Activated CD4-positive, alpha-beta T cell treated with anti-CD3 and anti-CD28 coated beads, Interleukin-2, amount 50 U/mL, for 1 hour (primary cell): ENCODE data around the gene UGT1A10.
"Not testable (repeated sequence)": the region's sequence is repeated elsewhere in the genome, so short reads cannot be mapped to it uniquely, and the experiment has no call there.

Experiments used
- DNase-seq: peaks from one replicate; pipeline ENCODE4 v3.0.0-alpha.2; 2020

Gene UGT1A10

GRCh38 chr2:233636306-233636705, at the start of gene UGT1A10:
Gene UGT1A10, plus strand, starts transcription at chr2:233636448. Its CDS starts 75 bp downstream, at chr2:233636523.
- DNase-seq = not testable (repeated sequence)

- no peak for DNase-seq
These were observed 47.8 kb upstream of the UGT1A10 start for GRCh38 chr2:233588400-233588799.

DNA sequence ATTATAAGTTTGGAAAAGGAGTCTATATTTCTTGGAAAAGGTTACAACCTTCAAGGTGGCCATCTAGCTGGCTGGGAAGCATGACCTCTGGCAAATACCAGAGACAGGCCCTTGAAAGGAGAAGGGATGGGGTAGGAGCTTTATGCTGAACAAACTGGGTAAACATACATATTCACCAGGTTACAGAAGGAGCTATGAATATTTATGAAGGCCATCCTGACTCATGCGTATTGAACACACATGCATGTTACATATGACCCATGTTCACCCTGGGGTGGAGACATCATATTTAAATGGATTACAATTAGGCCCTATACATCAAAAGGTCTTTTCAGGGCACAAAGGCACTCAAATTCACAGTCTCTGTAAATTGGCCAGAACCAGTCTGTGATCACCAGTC, 43.5 kb upstream of the UGT1A10 start:
- not testable (repeated sequence) for DNase-seq

GRCh38 chr2:233593201-233593600, 43.0 kb upstream of the UGT1A10 start:
- DNase-seq = no peak

GRCh38 chr2:233597522-233597921, 38.7 kb upstream of the UGT1A10 start:
- no peak for DNase-seq

DNA sequence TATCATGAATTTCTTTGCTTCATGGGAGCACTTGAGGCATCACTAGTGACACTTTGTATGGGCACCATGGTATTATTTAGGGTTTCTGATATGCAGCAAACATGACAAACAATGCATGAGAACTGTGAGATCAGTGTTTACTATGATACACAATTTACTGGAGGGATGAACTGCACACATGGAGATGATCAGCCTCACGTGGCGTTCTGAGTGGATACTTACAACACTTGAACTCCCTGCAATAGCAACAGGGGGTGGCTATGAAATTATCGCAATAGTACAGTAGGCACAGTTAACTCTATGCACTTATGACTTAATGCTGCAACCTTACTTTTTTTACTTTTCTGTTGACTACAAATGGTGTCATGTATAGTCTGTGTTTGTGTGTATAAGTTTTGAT, 37.3 kb upstream of the UGT1A10 start:
- no peak for DNase-seq

GRCh38 chr2:233600386-233600785, 35.9 kb upstream of the UGT1A10 start:
- DNase-seq = no peak

- no peak for DNase-seq
These were observed 34.2 kb upstream of the UGT1A10 start for GRCh38 chr2:233602076-233602475.

DNA sequence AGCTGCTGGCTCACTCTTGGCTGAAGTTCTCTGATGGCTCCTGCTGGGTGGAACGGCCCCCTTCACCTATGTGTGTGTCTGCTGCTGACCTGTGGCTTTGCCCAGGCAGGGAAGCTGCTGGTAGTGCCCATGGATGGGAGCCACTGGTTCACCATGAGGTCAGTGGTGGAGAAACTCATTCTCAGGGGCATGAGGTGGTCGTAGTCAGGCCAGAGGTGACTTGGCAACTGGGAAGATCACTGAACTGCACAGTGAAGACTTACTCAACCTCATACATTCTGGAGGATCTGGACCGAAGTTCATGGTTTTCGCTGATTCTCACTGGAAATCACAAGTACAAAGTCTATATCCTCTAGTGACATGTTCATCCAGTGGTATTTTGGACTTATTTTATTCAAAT, 32.7 kb upstream of the UGT1A10 start:
- DNase-seq = no peak

DNA sequence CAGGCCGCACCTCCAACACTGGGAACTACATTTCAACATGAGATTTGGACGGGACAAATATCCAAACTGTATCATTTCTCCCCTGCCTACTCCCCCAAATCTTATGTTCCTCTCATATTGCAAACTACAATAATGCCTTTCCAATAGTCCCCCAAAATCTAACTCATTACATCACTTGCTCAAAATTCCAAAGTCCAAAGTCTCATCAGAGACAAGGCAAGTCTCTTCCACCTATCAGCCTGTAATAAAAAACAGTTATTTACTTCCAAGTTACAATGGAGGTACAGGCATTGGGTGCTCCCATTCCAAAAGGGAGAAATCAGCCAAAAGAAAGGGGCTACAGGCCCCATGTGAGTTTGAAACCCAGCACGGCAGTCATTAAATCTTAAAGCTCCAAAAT, 31.4 kb upstream of the UGT1A10 start:
- DNase-seq = no peak

DNA sequence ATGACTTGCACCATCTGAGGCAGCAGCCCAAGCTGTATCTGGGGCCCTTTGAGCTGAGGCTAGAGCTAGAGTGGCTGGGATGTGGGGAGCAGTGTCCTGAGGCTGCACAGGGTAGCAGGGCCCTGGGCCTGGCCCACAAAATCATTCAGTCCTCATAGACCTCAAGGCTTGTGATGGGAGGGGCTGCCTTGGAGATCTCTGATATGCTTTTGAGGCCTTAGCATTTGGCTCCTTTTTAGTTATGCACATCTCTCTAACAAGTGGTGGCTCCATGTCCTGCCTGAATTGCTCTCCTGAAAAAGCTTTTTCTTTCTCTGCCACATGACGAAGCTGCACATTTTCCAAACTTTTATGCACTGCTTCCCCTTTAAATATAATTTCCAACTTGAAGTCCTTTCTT, 30.6 kb upstream of the UGT1A10 start:
- no peak for DNase-seq

DNA sequence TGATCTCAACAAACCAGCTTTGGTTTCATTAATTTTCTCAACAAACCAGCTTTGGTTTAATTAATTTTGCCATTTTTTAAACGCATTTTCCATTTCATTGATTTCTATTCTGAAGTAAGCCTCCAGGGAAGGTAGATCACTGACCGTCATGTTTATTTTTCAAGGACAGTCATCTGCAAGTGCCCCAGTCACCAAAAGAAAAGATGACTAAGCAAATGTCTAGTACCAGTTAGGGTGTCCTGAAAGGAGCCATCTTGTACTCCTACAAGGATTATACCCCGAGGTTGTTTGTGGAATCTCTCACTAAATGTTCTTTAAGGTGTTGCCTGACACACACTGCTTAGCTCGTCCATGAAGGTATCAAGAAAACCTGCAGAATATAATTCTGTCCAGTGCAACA, 25.0 kb upstream of the UGT1A10 start:
- DNase-seq = no peak

DNA sequence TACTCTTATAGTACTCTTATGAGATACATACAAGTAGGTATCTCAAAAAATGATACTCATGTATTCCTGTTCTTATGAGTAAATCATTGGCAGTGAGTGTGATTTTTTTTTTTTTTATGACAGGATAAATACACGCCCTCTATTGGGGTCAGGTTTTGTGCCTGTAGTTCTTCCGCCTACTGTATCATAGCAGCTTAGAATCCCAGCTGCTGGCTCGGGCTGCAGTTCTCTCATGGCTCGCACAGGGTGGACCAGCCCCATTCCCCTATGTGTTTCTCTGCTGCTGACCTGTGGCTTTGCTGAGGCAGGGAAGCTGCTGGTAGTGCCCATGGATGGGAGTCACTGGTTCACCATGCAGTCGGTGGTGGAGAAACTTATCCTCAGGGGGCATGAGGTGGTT, 18.8 kb upstream of the UGT1A10 start, which contains the start of gene UGT1A8:
TSS of gene UGT1A8 (plus strand) at position 158 of the 400 bp plus-strand sequence. CDS start at position 233, 75 bp downstream.
- not testable (repeated sequence) for DNase-seq

DNA sequence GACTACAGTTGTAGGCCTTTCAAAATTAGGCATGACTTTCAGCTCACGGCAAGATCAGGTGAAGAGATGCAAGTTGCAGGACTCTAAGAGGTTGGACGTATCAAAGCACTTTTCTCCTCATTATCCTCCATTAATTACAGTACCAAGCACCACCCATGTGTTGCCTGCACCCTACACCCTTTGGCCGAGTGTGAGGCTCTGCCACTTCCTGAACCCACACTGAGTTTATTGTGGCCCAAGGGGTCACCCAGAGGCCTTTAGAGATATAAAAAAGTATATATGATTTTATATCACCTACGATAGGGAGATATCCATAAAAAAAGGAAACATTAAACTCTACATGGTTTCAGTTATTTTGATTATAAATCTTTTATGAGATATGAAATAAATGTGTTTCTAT, 16.0 kb upstream of the UGT1A10 start:
- no peak for DNase-seq

GRCh38 chr2:233621863-233622262, 14.4 kb upstream of the UGT1A10 start:
- DNase-seq = not testable (repeated sequence)

GRCh38 chr2:233627331-233628025, 8.8 kb upstream of the UGT1A10 start:
- DNase-seq = no peak

- DNase-seq = no peak
These were observed 2.6 kb downstream of the UGT1A10 start for GRCh38 chr2:233638836-233639235.

- DNase-seq = no peak
These were observed 3.6 kb downstream of the UGT1A10 start for GRCh38 chr2:233639860-233640259.

- DNase-seq = no peak
These were observed 6.9 kb downstream of the UGT1A10 start for GRCh38 chr2:233643128-233643527.

DNA sequence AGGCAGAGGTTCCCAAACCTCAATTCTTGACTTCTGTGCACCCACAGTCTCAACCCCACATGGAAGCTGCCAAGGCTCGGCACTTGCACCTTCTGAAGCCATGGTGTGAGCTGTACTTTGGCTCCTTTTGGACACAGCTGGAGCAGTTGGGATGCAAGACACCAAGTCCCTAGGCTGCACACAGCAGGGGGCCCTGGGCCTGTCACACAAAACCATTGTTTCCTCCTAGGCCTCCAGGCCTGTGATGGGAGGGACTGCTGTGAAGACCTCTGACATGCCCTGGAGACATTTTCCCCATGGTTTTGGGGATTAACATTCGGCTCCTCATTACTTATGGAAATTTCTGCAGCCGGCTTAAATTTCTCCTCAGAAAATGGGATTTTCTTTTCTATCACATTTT, 9.8 kb downstream of the UGT1A10 start:
- not testable (repeated sequence) for DNase-seq

- no peak for DNase-seq
These were observed 14.7 kb downstream of the UGT1A10 start for GRCh38 chr2:233650981-233651380.

- no peak for DNase-seq
These were observed 15.2 kb downstream of the UGT1A10 start for GRCh38 chr2:233651430-233651829.

- no peak for DNase-seq
These were observed 18.3 kb downstream of the UGT1A10 start for GRCh38 chr2:233654501-233654900.

DNA sequence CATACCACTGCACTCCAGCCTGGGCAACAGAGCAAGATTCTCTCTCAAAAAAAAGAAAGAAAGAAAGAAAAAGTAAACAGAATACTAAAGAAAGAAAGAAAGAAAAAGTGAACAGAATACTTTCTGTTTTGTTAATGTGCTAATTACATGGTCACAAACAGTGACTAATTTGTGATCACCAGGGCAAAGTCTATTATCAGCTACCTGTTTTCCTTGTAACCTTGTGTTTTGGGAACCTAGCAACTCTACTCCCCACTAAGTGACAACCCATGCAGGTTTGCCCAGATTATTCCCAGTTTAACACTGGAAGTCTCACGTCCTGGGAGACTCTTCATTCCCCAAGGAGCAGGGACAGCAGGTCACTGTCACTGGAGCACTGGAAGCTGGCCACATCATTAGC, 18.8 kb downstream of the UGT1A10 start:
- DNase-seq = no peak

DNA sequence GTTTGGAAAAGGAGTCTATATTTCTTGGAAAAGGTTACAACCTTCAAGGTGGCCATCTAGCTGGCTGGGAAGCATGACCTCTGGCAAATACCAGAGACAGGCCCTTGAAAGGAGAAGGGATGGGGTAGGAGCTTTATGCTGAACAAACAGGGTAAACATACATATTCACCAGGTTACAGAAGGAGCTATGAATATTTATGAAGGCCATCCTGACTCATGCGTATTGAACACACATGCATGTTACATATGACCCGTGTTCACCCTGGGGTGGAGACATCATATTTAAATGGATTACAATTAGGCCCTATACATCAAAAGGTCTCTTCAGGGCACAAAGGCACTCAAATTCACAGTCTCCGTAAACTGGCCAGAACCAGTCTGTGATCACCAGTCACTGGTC, 19.7 kb downstream of the UGT1A10 start:
- DNase-seq = not testable (repeated sequence)
